HL-60 (cell line): Measurements from ENCODE around the gene NPTXR.
A peak's percentile ranks its signal among the peaks of the same experiment; 100 is the strongest.

Experiments
- DNase-seq, 2 experiments: peaks; one replicate each; pipeline ENCODE4 v3.0.0-alpha.2; 2010 to 2020; ENCODE audit warnings: low read depth in 1 of 2, low spot score in 1 of 2
- H3K27ac ChIP-seq: fragments of 250-450 bp; sonication (Bioruptor Pico); replicated peaks from 2 replicates; pipeline ENCODE4 v1.5.1; 2020; ENCODE audit warnings: mild to moderate bottlenecking, moderate library complexity
- H3K27me3 ChIP-seq: fragments of 250-450 bp; sonication (Bioruptor Pico); 2 replicates; pipeline ENCODE4 v1.5.1; 2021; ENCODE audit warnings: mild to moderate bottlenecking, moderate library complexity; ENCODE audit not compliant: insufficient read depth, poor library complexity, severe bottlenecking
- H3K4me3 ChIP-seq: replicated peaks from 2 replicates; pipeline ENCODE4 v1.5.1; 2011; ENCODE audit warnings: mild to moderate bottlenecking, control low read depth, low read length; ENCODE audit not compliant: insufficient read depth
- GABPA ChIP-seq: IDR thresholded peaks from 2 replicates; pipeline ENCODE4 v1.6.1; 2012; ENCODE audit warnings: low read depth
- POLR2AphosphoS5 ChIP-seq: IDR thresholded peaks from 2 replicates; pipeline ENCODE4 v1.6.1; 2012; ENCODE audit warnings: low read depth
- SPI1 ChIP-seq: IDR thresholded peaks from 2 replicates; pipeline ENCODE4 v1.6.1; 2012; ENCODE audit warnings: low read depth, mild to moderate bottlenecking, borderline replicate concordance
- TF ChIP-seq, protein P1 (sequence below): IDR thresholded peaks from one replicate; pipeline ENCODE4 v1.5.1; 2011; ENCODE audit warnings: low read length, control low read depth, inconsistent platforms; ENCODE audit not compliant: insufficient read depth
- TF ChIP-seq, protein P2 (sequence below): IDR thresholded peaks from 2 replicates; pipeline ENCODE4 v1.6.1; 2012; ENCODE audit warnings: low read depth; ENCODE audit not compliant: insufficient replicate concordance

Gene NPTXR

DNA sequence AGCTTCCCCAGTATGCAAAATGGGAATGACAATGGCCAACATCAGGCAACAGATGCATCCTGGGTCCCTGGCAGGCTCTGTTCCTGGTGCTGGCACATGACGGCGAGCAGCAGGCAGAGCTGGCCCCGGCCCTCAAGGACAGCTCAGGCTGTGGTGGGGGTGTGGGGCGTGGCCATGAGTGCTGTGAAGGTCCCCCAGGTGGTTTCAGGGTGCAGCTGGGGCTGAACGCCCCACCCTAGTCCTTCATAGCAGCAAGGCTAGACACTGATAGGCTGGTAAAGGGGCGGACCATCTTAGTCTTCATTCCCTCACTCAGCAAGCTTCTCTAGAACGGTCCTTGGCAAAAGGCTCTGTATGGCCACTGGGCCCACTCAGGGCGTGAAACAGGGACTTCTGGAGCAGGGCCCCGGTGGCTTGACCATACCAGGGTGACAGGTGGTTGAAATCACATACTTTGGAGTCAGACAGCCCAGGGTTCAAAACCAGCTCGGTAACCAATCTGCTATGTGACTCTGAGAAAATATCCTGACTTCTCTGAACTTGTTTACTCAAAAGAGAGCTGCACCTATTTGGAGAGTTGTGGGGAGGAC is 15.1 kb downstream of the NPTXR start:
- no peak overlapping the region for H3K27ac ChIP-seq
- DNase-seq: no peak
- TF ChIP-seq POLR2AphosphoS5 (no peak), SPI1 (no peak), GABPA (no peak)
- TF ChIP-seq, protein P1, sequence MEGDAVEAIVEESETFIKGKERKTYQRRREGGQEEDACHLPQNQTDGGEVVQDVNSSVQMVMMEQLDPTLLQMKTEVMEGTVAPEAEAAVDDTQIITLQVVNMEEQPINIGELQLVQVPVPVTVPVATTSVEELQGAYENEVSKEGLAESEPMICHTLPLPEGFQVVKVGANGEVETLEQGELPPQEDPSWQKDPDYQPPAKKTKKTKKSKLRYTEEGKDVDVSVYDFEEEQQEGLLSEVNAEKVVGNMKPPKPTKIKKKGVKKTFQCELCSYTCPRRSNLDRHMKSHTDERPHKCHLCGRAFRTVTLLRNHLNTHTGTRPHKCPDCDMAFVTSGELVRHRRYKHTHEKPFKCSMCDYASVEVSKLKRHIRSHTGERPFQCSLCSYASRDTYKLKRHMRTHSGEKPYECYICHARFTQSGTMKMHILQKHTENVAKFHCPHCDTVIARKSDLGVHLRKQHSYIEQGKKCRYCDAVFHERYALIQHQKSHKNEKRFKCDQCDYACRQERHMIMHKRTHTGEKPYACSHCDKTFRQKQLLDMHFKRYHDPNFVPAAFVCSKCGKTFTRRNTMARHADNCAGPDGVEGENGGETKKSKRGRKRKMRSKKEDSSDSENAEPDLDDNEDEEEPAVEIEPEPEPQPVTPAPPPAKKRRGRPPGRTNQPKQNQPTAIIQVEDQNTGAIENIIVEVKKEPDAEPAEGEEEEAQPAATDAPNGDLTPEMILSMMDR: no peak
- TF ChIP-seq, protein P2, sequence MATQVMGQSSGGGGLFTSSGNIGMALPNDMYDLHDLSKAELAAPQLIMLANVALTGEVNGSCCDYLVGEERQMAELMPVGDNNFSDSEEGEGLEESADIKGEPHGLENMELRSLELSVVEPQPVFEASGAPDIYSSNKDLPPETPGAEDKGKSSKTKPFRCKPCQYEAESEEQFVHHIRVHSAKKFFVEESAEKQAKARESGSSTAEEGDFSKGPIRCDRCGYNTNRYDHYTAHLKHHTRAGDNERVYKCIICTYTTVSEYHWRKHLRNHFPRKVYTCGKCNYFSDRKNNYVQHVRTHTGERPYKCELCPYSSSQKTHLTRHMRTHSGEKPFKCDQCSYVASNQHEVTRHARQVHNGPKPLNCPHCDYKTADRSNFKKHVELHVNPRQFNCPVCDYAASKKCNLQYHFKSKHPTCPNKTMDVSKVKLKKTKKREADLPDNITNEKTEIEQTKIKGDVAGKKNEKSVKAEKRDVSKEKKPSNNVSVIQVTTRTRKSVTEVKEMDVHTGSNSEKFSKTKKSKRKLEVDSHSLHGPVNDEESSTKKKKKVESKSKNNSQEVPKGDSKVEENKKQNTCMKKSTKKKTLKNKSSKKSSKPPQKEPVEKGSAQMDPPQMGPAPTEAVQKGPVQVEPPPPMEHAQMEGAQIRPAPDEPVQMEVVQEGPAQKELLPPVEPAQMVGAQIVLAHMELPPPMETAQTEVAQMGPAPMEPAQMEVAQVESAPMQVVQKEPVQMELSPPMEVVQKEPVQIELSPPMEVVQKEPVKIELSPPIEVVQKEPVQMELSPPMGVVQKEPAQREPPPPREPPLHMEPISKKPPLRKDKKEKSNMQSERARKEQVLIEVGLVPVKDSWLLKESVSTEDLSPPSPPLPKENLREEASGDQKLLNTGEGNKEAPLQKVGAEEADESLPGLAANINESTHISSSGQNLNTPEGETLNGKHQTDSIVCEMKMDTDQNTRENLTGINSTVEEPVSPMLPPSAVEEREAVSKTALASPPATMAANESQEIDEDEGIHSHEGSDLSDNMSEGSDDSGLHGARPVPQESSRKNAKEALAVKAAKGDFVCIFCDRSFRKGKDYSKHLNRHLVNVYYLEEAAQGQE: no peak
- H3K27me3 ChIP-seq: peaks cover 2% of the 10 kb centered on the region
- no peak overlapping the region for H3K4me3 ChIP-seq

DNA sequence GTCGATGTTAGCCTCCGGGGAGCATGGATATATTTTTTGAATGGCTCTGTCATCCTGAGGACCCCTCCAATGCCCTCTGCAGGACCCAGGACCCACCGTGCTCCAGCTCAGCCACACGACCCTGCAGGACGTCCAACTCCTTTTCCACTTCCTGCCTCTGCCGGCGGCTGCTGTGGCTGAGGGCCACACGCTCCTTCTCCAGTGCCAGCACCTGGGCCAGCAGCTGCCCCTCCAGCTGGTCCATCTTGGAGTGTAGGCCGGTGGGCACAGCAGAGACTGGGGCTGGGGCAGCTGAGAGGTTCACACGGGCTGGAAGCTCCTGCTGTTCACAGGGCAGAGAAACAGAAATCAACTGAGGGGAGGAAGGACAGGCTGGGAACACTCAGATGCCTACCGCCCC is 15.6 kb downstream of the NPTXR start:
- peaks cover 2% of the 10 kb centered on the region for H3K27me3 ChIP-seq
- H3K27ac ChIP-seq: no peak overlapping the region
- no peak overlapping the region for H3K4me3 ChIP-seq
- no peak for DNase-seq
- TF ChIP-seq, protein P2: peak; percentile 25
- no peak for TF ChIP-seq POLR2AphosphoS5
- TF ChIP-seq, protein P1: no peak

DNA sequence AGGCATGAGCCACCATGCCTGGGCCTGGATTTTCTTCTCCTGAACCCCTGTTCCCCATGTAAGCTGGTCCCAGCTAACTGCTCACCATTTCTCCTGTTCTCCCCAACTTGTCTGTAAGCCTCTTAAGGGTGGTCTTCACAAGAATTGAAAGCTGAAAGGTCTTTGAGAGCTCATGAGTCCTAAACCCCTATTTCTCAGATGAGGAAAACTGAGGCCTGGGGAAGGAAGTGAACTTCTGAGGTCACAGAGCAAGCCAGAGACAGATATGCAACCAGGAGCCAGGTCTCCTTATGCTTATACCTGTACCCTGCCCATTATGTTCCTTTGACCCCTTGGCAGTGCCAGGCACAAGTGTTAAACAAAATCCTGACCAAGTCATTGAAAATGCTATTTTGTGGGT is 16.3 kb downstream of the NPTXR start:
- TF ChIP-seq POLR2AphosphoS5 (no peak), GABPA (no peak), SPI1 (no peak)
- TF ChIP-seq, protein P1: no peak
- TF ChIP-seq, protein P2: no peak
- H3K27me3 ChIP-seq: peaks cover 2% of the 10 kb centered on the region
- H3K4me3 ChIP-seq: no peak overlapping the region
- no peak overlapping the region for H3K27ac ChIP-seq
- no peak for DNase-seq
